ENCODE data around the gene PEX6. TPM values are rescaled to one million over a fixed set of nuclear protein-coding genes. Genes with fewer than 3 reads are reported as not detected.

Gene PEX6
- polyA plus RNA-seq, 1 of the 3 experiments (the other 2 are of a cell fraction) = 15.3 TPM

DNA sequence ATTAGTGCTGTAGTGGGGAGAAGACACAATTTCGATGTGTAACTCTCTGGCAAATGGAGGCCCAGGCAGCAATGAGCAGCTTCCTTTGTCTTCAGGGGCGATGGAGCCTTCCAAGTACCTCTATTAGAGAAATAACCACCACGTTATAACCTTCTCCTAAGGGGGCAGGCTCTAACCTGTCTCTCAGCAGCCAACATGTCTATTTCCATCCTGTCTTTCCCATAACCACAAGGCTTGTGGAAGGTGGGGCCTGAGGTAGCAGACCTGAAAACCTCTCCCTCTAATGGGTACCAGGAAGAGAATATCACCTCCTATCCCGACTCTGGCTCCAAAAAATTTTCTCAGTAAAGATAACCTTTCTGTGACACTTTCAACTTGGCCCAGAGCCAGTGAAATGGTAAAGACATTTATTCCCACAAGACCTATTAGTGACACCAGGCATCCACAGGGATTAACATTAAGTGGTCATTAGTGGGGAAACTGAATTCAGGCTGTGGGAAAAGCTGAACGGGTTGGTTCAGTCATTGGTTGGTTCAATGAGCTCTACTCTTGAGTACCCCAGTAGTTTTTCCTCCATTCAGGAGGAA is 4.0 kb downstream of the PEX6 start:
- Histone ChIP-seq H3K27ac (ENCODE audit: low read depth in 2 of 2, low read length in 1 of 2) (no peak overlapping the region), H3K9me2 (no peaks in the 10 kb centered on the region), H3K79me2 (ENCODE audit: insufficient read depth) (peaks cover 39% of the 10 kb centered on the region), H3F3A (replicated peaks; ENCODE audit: insufficient read depth) (peaks cover 19% of the 10 kb centered on the region), H3K9me3 (no peaks in the 10 kb centered on the region), H2AFZ (ENCODE audit: low read depth) (no peak overlapping the region), H4K20me1 (ENCODE audit: insufficient read depth) (no peaks in the 10 kb centered on the region), H3K4me2 (no peak overlapping the region), H3K4me1 (ENCODE audit: control insufficient read depth in 1 of 2, insufficient read depth in 2 of 2, low read depth in 1 of 2, low read length in 1 of 2) (peaks cover 9 to 10% of the 10 kb centered on the region in 2 experiments; a peak in 3 of 4 replicates), H3K36me3 (replicated peaks in 1 of 2; ENCODE audit: control insufficient read depth in 1 of 2, insufficient read depth in 2 of 2, low read length in 1 of 2) (peaks cover 0 to 5% of the 10 kb centered on the region in 2 experiments), H3K4me3 (ENCODE audit: low read depth in 2 of 2, low read length in 1 of 2) (no peak overlapping the region), H3K27me3 (ENCODE audit: insufficient read depth) (no peaks in the 10 kb centered on the region), H3K9ac (no peak overlapping the region)
- TF ChIP-seq NFIC (IDR thresholded peaks at IDR 0.05; ENCODE audit: borderline replicate concordance) (no peak), SMC3 (IDR thresholded peaks at IDR 0.05; ENCODE audit: low read depth, low read length) (no peak), POLR2AphosphoS5 (IDR thresholded peaks at IDR 0.05; ENCODE audit: low read depth, low read length) (no peak)
- TF ChIP-seq, protein P1, sequence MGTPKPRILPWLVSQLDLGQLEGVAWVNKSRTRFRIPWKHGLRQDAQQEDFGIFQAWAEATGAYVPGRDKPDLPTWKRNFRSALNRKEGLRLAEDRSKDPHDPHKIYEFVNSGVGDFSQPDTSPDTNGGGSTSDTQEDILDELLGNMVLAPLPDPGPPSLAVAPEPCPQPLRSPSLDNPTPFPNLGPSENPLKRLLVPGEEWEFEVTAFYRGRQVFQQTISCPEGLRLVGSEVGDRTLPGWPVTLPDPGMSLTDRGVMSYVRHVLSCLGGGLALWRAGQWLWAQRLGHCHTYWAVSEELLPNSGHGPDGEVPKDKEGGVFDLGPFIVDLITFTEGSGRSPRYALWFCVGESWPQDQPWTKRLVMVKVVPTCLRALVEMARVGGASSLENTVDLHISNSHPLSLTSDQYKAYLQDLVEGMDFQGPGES (IDR thresholded peaks at IDR 0.05; ENCODE audit: low read depth, low read length) = no peak
- TF ChIP-seq, protein P2, sequence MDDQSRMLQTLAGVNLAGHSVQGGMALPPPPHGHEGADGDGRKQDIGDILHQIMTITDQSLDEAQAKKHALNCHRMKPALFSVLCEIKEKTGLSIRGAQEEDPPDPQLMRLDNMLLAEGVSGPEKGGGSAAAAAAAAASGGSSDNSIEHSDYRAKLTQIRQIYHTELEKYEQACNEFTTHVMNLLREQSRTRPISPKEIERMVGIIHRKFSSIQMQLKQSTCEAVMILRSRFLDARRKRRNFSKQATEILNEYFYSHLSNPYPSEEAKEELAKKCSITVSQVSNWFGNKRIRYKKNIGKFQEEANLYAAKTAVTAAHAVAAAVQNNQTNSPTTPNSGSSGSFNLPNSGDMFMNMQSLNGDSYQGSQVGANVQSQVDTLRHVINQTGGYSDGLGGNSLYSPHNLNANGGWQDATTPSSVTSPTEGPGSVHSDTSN (IDR thresholded peaks at IDR 0.05) = no peak
- TF ChIP-seq, protein P3, sequence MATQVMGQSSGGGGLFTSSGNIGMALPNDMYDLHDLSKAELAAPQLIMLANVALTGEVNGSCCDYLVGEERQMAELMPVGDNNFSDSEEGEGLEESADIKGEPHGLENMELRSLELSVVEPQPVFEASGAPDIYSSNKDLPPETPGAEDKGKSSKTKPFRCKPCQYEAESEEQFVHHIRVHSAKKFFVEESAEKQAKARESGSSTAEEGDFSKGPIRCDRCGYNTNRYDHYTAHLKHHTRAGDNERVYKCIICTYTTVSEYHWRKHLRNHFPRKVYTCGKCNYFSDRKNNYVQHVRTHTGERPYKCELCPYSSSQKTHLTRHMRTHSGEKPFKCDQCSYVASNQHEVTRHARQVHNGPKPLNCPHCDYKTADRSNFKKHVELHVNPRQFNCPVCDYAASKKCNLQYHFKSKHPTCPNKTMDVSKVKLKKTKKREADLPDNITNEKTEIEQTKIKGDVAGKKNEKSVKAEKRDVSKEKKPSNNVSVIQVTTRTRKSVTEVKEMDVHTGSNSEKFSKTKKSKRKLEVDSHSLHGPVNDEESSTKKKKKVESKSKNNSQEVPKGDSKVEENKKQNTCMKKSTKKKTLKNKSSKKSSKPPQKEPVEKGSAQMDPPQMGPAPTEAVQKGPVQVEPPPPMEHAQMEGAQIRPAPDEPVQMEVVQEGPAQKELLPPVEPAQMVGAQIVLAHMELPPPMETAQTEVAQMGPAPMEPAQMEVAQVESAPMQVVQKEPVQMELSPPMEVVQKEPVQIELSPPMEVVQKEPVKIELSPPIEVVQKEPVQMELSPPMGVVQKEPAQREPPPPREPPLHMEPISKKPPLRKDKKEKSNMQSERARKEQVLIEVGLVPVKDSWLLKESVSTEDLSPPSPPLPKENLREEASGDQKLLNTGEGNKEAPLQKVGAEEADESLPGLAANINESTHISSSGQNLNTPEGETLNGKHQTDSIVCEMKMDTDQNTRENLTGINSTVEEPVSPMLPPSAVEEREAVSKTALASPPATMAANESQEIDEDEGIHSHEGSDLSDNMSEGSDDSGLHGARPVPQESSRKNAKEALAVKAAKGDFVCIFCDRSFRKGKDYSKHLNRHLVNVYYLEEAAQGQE (IDR thresholded peaks at IDR 0.05; ENCODE audit: low read depth, low read length) = no peak
- TF ChIP-seq, protein P4, sequence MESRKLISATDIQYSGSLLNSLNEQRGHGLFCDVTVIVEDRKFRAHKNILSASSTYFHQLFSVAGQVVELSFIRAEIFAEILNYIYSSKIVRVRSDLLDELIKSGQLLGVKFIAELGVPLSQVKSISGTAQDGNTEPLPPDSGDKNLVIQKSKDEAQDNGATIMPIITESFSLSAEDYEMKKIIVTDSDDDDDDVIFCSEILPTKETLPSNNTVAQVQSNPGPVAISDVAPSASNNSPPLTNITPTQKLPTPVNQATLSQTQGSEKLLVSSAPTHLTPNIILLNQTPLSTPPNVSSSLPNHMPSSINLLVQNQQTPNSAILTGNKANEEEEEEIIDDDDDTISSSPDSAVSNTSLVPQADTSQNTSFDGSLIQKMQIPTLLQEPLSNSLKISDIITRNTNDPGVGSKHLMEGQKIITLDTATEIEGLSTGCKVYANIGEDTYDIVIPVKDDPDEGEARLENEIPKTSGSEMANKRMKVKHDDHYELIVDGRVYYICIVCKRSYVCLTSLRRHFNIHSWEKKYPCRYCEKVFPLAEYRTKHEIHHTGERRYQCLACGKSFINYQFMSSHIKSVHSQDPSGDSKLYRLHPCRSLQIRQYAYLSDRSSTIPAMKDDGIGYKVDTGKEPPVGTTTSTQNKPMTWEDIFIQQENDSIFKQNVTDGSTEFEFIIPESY (IDR thresholded peaks at IDR 0.05; ENCODE audit: borderline replicate concordance, low read depth) = no peak
- ChIA-PET POLR2A (interaction anchor here (0.6 to 2.0 kb wide), 4 partner anchors 9 to 399 kb away, joined by 3 to 6 read pairs (median 4); partner anchors contain the start of genes GNMT and PPP2R5D), CTCF (interaction anchor here (1.9 kb wide), 1 partner anchor 12 kb away, joined by 6 read pairs; no protein-coding TSS in a partner anchor)
- 96% methylated on average over 5 of the region's 5 CpGs for WGBS (ENCODE audit: low lambda C conversion rate)
- DNase-seq = no peak

Measured in SK-N-SH (cell line).